Effector memory CD4-positive, alpha-beta T cell (primary cell): ENCODE data around the gene DCAF10.
"Not testable (repeated sequence)": the region's sequence is repeated elsewhere in the genome, so short reads cannot be mapped to it uniquely, and the experiment has no call there.

Experiments used
- DNase-seq, 3 donors: peaks; one replicate each; pipeline ENCODE4 v3.0.0-alpha.2; 2020
- H3K27ac ChIP-seq: 2 replicates; pipeline ENCODE4 v1.7.0; 2013; ENCODE audit warnings: mild to moderate bottlenecking, low read length, moderate library complexity; ENCODE audit not compliant: insufficient read depth, poor library complexity, severe bottlenecking
- H3K27me3 ChIP-seq: replicated peaks from 2 replicates; pipeline ENCODE4 v1.7.0; 2013; ENCODE audit warnings: mild to moderate bottlenecking, low read length; ENCODE audit not compliant: insufficient read depth, control insufficient read depth, poor library complexity, severe bottlenecking
- H3K36me3 ChIP-seq: 2 replicates; pipeline ENCODE4 v1.7.0; 2013; ENCODE audit warnings: mild to moderate bottlenecking, low read length, moderate library complexity; ENCODE audit not compliant: control insufficient read depth, insufficient read depth
- H3K4me1 ChIP-seq: 2 replicates; pipeline ENCODE4 v1.7.0; 2013; ENCODE audit warnings: low read length, mild to moderate bottlenecking; ENCODE audit not compliant: control insufficient read depth, insufficient read depth, poor library complexity, severe bottlenecking
- H3K4me3 ChIP-seq: 2 replicates; pipeline ENCODE4 v1.7.0; 2013; ENCODE audit warnings: low read length, low read depth, mild to moderate bottlenecking; ENCODE audit not compliant: insufficient read depth, poor library complexity, severe bottlenecking
- H3K9me3 ChIP-seq: 2 replicates; pipeline ENCODE4 v1.7.0; 2013; ENCODE audit warnings: mild to moderate bottlenecking, low read length, moderate library complexity; ENCODE audit not compliant: control insufficient read depth

Gene DCAF10

DNA sequence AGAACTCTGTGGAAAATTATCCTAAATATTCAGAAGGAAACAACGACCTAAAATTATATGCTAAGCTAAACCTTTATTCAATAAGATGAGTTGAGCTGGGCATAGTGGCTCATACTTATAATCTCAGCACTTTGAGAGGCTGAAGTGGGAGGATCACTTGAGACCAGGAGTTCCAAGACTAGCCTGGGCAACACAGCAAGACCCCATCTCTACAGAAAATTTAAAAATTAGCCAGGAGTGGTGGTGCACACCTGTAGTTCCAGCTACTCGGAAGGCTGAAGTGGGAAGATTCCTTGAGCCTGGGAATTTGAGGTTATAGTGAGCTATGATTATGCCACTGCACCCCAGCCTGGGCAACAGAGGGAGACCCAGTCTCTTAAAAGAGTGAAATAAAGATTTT, 51.6 kb downstream of the DCAF10 start:
- Histone ChIP-seq H3K4me3 (no peak overlapping the region), H3K4me1 (no peaks in the 10 kb centered on the region), H3K27me3 (no peaks in the 10 kb centered on the region), H3K27ac (no peak overlapping the region), H3K9me3 (no peaks in the 10 kb centered on the region), H3K36me3 (no peaks in the 10 kb centered on the region)
- DNase-seq = no peak

DNA sequence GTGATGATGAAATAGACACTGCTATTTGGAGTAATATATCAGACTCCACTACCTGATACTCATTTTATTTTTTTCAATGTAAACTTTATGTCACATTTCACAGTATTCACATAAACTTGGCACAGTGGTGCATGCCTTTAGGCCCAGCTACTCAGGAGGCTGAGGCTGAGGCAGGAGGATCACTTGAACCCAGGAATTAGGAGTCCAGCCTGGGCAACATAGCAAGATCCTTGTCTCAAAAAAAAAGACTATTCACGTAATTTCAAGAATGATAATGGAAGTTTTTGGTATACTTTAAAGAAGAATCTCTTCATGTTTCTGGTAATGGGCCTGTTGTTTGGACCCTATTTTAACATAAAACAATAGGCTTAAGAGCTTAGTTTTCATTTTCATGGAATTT, 56.0 kb downstream of the DCAF10 start:
- Histone ChIP-seq H3K27me3 (no peaks in the 10 kb centered on the region), H3K4me3 (no peak overlapping the region), H3K9me3 (no peaks in the 10 kb centered on the region), H3K27ac (no peak overlapping the region), H3K4me1 (no peaks in the 10 kb centered on the region), H3K36me3 (peaks cover 23% of the 10 kb centered on the region)
- DNase-seq = no peak

DNA sequence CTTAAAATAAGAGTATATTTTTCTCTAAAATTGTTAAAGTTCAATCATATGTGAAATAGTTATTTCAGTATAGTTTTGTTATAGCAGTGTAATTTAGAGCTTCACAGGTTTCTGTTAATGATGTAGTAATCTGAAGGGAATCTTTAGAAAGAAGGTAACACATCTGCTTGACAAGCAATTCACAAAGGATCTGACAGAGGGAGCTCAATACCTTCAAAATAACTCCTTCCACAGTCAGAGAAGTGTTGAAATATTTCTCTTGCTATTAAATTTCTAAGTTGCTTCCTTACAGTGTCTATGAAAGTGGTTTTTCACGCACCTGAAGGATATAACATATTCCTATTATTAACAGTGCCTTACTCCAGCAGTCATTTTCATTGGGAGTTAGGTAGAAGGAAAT, 58.4 kb downstream of the DCAF10 start:
- DNase-seq = no peak
- no peaks in the 10 kb centered on the region for H3K4me1 ChIP-seq
- H3K4me3 ChIP-seq = no peak overlapping the region
- H3K9me3 ChIP-seq = no peaks in the 10 kb centered on the region
- no peaks in the 10 kb centered on the region for H3K27me3 ChIP-seq
- H3K27ac ChIP-seq = no peak overlapping the region
- H3K36me3 ChIP-seq = peaks cover 25% of the 10 kb centered on the region

DNA sequence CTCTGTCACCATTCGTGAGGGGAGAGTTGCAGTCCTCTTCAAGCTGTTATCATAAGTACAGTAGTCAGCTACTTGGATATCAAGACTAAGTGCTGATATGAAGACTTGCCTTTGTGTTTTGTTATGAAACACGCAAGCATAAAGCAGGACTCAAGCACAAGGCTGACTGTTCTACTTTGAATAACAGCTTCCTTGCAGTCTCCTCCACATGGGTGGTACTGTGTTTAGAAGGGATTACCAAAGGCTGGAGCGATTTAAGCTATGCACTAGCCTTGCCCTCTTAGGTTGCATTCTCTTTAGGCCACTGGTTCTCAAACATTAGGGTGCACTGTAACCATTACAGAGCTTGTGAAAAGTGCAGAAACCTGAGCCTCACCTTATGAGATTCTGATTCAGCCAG, 61.9 kb downstream of the DCAF10 start:
- no peaks in the 10 kb centered on the region for H3K27me3 ChIP-seq
- no peak overlapping the region for H3K4me3 ChIP-seq
- H3K4me1 ChIP-seq = no peaks in the 10 kb centered on the region
- DNase-seq = no peak
- no peak overlapping the region for H3K27ac ChIP-seq
- H3K36me3 ChIP-seq = peaks cover 25% of the 10 kb centered on the region
- H3K9me3 ChIP-seq = no peaks in the 10 kb centered on the region

DNA sequence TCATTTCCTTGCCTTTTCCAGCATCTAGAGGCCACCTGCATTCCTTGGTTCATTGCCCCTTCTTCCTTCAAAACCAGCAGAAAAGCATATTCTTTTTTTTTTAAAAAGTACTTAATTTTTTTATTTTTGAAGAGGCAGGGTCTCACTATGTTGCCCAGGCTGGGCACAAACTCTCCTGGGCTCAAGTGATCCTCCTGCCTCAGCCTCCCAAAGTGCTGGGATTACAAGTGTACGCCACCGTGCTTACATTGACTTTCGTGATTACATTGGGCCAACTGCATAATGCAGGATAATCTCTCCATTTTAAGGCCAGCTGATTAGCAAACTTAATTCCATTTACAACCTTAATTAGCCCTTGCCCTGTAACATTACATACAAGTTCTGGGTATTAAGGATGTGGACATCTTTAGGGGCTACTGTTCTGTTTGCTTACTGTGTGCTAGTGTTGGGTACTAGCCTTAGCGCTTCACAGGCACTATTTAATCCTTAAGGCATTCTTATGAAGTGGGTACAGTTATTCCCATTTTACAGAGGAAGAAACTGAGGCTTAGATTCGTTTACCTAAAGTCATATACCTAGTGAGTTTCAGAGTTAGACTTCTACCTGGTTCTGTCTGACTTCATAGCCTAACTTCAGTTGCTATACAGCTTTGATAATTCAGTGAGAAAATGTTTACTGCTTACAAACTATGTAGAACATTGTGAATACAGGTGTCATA, 69.6 kb downstream of the DCAF10 start:
- H3K27ac ChIP-seq = no peak overlapping the region
- no peaks in the 10 kb centered on the region for H3K9me3 ChIP-seq
- DNase-seq = no peak
- H3K27me3 ChIP-seq = no peaks in the 10 kb centered on the region
- no peaks in the 10 kb centered on the region for H3K36me3 ChIP-seq
- no peak overlapping the region for H3K4me3 ChIP-seq
- H3K4me1 ChIP-seq = no peaks in the 10 kb centered on the region

DNA sequence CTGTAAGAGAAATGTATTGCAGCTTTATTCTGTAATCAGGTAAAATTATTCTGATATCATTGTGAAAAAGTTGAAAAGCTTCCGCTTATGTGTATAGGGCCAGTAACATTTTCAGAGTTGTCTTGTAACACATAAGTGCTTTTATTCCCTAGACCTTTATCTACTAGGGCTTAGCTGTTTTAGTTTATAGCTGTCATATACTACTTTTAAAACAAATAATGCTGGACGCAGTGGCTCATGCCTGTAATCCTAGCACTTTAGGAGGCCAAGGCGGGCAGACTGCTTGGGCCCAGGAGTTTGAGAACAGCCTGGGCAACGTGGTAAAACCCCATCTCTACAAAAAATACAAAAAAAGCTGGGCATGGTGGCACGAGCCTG, 70.2 kb downstream of the DCAF10 start:
- DNase-seq = no peak
- no peaks in the 10 kb centered on the region for H3K27me3 ChIP-seq
- no peak overlapping the region for H3K4me3 ChIP-seq
- no peaks in the 10 kb centered on the region for H3K9me3 ChIP-seq
- no peaks in the 10 kb centered on the region for H3K36me3 ChIP-seq
- H3K4me1 ChIP-seq = no peaks in the 10 kb centered on the region
- H3K27ac ChIP-seq = no peak overlapping the region

DNA sequence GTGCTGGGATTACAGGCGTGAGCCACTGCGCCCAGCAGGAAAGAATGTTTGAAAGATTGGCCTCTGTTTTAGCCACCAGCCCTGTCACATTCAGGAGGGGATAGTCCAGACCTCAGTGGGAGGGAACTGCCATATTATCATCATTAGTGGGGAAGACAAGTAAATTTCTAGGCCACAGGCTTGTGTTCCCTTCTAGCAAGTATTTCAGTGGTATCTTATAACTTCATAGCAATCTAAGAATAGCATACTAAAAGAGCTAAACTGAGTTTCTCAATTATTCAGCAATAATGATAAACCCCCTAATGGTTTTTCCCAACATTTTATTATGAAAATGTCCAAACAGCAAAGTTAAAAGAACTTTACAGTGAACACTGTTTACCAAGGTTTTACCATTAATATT, 73.4 kb downstream of the DCAF10 start:
- H3K36me3 ChIP-seq = peaks cover 8% of the 10 kb centered on the region
- H3K4me3 ChIP-seq = no peak overlapping the region
- DNase-seq = no peak
- H3K27ac ChIP-seq = no peak overlapping the region
- no peaks in the 10 kb centered on the region for H3K27me3 ChIP-seq
- no peaks in the 10 kb centered on the region for H3K4me1 ChIP-seq
- no peaks in the 10 kb centered on the region for H3K9me3 ChIP-seq

DNA sequence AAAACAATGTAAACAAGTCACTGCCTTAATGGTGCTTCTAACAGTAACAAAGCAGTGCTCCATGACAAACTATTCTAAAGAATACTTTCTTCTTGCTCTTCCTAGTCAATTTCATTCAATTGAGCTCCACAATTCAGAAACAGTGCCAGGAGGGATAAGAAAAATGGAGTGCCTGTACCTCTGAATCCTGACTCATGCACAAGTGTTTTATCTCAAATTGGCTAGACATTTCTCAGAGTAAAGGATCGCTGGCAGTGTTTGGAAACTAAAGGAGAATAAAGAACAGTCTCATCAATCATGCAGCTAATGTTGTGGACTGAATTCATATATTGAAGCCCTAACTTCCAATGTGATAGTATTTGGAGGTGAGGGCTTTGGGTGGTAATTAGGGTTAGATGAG, 75.8 kb downstream of the DCAF10 start:
- no peak overlapping the region for H3K27ac ChIP-seq
- H3K9me3 ChIP-seq = no peaks in the 10 kb centered on the region
- no peak overlapping the region for H3K4me3 ChIP-seq
- no peak for DNase-seq
- no peaks in the 10 kb centered on the region for H3K27me3 ChIP-seq
- H3K4me1 ChIP-seq = no peaks in the 10 kb centered on the region
- peaks cover 14% of the 10 kb centered on the region for H3K36me3 ChIP-seq

DNA sequence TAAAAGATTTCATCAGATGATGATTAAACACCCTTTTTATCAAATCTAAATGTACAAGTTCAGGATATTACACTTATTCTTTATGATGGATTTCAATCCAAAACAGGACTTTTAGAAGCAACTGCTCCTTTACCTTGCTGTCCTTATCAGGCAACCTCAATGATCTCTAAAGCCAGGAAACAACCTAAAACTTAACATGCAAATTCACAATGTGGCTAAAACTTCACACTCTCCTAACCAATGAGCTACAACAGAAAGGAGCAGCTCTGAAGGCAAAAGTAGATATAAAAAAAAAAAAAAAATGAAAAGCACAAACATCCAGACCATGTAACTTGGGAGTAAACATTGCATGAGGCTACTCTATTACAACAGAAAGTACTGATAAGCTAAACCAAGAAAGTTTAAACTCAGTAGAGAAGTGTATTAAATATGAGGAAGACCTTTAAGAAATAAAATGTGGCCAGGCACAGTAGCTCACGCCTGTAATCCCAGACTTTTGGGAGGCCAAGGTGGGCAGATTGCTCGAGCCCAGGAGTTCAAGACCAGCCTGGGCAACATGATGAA, 80.4 kb downstream of the DCAF10 start:
- Histone ChIP-seq H3K27me3 (no peaks in the 10 kb centered on the region), H3K4me3 (no peak overlapping the region), H3K27ac (no peak overlapping the region), H3K4me1 (no peaks in the 10 kb centered on the region), H3K36me3 (peaks cover 25% of the 10 kb centered on the region), H3K9me3 (no peaks in the 10 kb centered on the region)
- no peak for DNase-seq

DNA sequence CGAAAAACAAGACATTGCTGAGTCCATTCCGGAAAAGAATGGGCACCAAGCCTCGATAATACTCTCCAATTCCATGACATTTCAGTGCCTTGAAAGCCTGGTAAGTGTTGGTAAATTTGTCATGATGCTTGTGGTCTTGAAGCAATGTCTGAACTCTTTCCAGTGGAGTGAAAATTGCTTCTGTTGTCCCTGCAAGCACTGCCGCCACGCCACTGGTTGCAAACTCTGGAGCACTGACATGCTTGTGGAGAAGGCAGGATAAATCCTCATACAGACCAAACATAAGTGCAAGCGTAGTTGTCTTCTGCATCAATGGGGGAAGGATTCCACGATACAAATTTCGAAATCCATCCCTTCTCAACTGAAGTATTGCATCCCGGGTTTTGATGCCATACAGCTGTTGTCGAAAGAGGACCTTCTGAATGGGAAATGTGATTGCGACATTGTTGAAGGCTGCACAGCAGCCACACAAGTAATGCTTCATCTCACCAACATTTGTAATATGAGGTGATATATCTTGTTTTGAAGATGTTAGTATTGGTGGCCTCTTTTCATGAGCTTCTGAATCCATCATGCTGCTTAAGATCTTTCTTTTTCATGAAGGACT, 87.5 kb downstream of the DCAF10 start:
- not testable (repeated sequence) for DNase-seq, H3K27ac ChIP-seq, H3K9me3 ChIP-seq, H3K4me3 ChIP-seq, H3K4me1 ChIP-seq, H3K27me3 ChIP-seq
- peaks cover 26% of the 10 kb centered on the region for H3K36me3 ChIP-seq
